B cell (primary cell): Measurements from ENCODE around the gene ART5. TPM values are rescaled to one million over a fixed set of nuclear protein-coding genes. Genes with fewer than 3 reads are reported as not detected.

Experiments used
- ATAC-seq: fragments of 200-7000 bp; cut with Tn5 transposase; one replicate; pipeline ENCODE4 v1.10.0; 2021; ENCODE audit warnings: low read depth, mild to moderate bottlenecking, moderate number of reproducible peaks, moderate library complexity
- CTCF ChIA-PET: fragments of 350-600 bp; sonication (Branson Sonifier 250); formaldehyde crosslinking; loops from one replicate; lab custom pipeline; 2021; ENCODE audit warnings: antibody characterized with exemption, inconsistent platforms; lab: Charles Lee
- POLR2A ChIA-PET: fragments of 350-600 bp; sonication (Branson Sonifier 250); formaldehyde crosslinking; loops from one replicate; lab custom pipeline; 2021; ENCODE audit warnings: antibody characterized with exemption; lab: Charles Lee
- DNase-seq: peaks from one replicate; pipeline ENCODE4 v3.0.0; 2013
- H2AFZ ChIP-seq: 2 replicates; pipeline ENCODE4 v1.6.1; 2012; ENCODE audit warnings: mild to moderate bottlenecking, low read depth, low read length; ENCODE audit not compliant: insufficient read depth, poor library complexity, severe bottlenecking
- H3K27ac ChIP-seq, 2 donors: 1 replicate in 1 of 2; 2 replicates in 1 of 2; pipeline ENCODE4 v1.5.1; 2012 to 2013; ENCODE audit warnings: low read length in 2 of 2, mild to moderate bottlenecking in 2 of 2, moderate library complexity in 1 of 2
- H3K27me3 ChIP-seq, 4 experiments: fragments of 200-600 bp in 1 of 4; sonication (generic) in 1 of 4; replicated peaks in 1 of 4; 1 replicate in 2 of 4; 2 replicates in 2 of 4; pipeline versions ENCODE4 v1.6.1 to v1.7.0; 2013 to 2016; ENCODE audit warnings: low read length in 3 of 4, mild to moderate bottlenecking in 2 of 4, mixed read lengths in 1 of 4, moderate library complexity in 1 of 4; ENCODE audit not compliant: insufficient read depth in 4 of 4, control insufficient read depth in 3 of 4; ENCODE audit errors: control extremely low read depth in 1 of 4
- H3K36me3 ChIP-seq, 2 experiments: replicated peaks in 1 of 2; 1 replicate in 1 of 2; 2 replicates in 1 of 2; pipeline versions ENCODE4 v1.6.1 to v1.7.1; 2013; ENCODE audit warnings: low read length in 1 of 2; ENCODE audit not compliant: insufficient read depth in 2 of 2, control insufficient read depth in 1 of 2; ENCODE audit errors: control extremely low read depth in 1 of 2, extremely low read depth in 1 of 2
- H3K4me1 ChIP-seq, 2 donors: fragments of 200-600 bp in 1 of 2; sonication (generic) in 1 of 2; 1 replicate in 1 of 2; 2 replicates in 1 of 2; pipeline versions ENCODE4 v1.5.1 to v1.6.1; 2013 to 2017; ENCODE audit warnings: low read length in 2 of 2; ENCODE audit not compliant: control insufficient read depth in 2 of 2, insufficient read depth in 2 of 2
- H3K4me2 ChIP-seq: replicated peaks from 2 replicates; pipeline ENCODE3; 2012; ENCODE audit warnings: mild to moderate bottlenecking, low read depth, low read length; ENCODE audit not compliant: poor library complexity, severe bottlenecking
- H3K4me3 ChIP-seq, 5 experiments: fragments of 200-600 bp in 1 of 5; sonication (generic) in 1 of 5; 1 replicate in 3 of 5; 2 replicates in 2 of 5; pipeline versions ENCODE4 v1.5.1 to v1.7.0; 2011 to 2016; ENCODE audit warnings: low read length in 4 of 5, mild to moderate bottlenecking in 4 of 5, low read depth in 2 of 5, control low read depth in 1 of 5, moderate library complexity in 1 of 5; ENCODE audit not compliant: insufficient read depth in 1 of 5; ENCODE audit errors: control extremely low read depth in 1 of 5, extremely low read depth in 1 of 5
- H3K79me2 ChIP-seq: fragments of 200-600 bp; sonication (generic); one replicate; pipeline ENCODE4 v1.6.0; 2016; ENCODE audit warnings: low read length; ENCODE audit not compliant: control insufficient read depth, insufficient read depth
- H3K9ac ChIP-seq: fragments of 200-600 bp; sonication (generic); 2 replicates; pipeline ENCODE4 v1.6.1; 2017; ENCODE audit warnings: mild to moderate bottlenecking, low read length, moderate library complexity
- H3K9me3 ChIP-seq, 3 donors: one replicate each; pipeline versions ENCODE4 v1.6.1 to v1.7.1; 2013; ENCODE audit warnings: low read length in 2 of 3; ENCODE audit not compliant: control insufficient read depth in 2 of 3, insufficient read depth in 1 of 3; ENCODE audit errors: control extremely low read depth in 1 of 3
- H4K20me1 ChIP-seq: 2 replicates; pipeline ENCODE4 v1.6.0; 2012; ENCODE audit warnings: mild to moderate bottlenecking, low read length; ENCODE audit not compliant: insufficient read depth, control insufficient read depth, poor library complexity, severe bottlenecking
- H3K27ac Mint-ChIP-seq: one replicate; pipeline ENCODE4 v1.8.0; 2021; ENCODE audit warnings: mixed read lengths
- H3K27me3 Mint-ChIP-seq: one replicate; pipeline ENCODE4 v1.8.0; 2021; ENCODE audit warnings: mixed read lengths
- H3K4me1 Mint-ChIP-seq: one replicate; pipeline ENCODE4 v1.8.0; 2021; ENCODE audit warnings: mixed read lengths
- H3K4me3 Mint-ChIP-seq: one replicate; pipeline ENCODE4 v1.8.0; 2021; ENCODE audit warnings: mixed read lengths
- H3K9me3 Mint-ChIP-seq: one replicate; pipeline ENCODE4 v1.8.0; 2022; ENCODE audit warnings: mixed read lengths; ENCODE audit not compliant: insufficient read depth
- CTCF ChIP-seq: fragments of 200-600 bp; IDR thresholded peaks from one replicate; pipeline ENCODE4 v1.8.0; 2022; ENCODE audit warnings: antibody characterized with exemption, mild to moderate bottlenecking
- EZH2 ChIP-seq: IDR thresholded peaks from 2 replicates; pipeline ENCODE4 v1.6.1; 2012; ENCODE audit warnings: borderline replicate concordance, low read depth, mild to moderate bottlenecking, moderate library complexity, low read length; ENCODE audit not compliant: insufficient read depth, poor library complexity, severe bottlenecking
- WGBS: methylation state at CpG from one replicate; pipeline ENCODE4 v1.1.5; 2013; ENCODE audit warnings: missing lambda C conversion rate; ENCODE audit not compliant: insufficient coverage; 5-methylcytosine and 5-hydroxymethylcytosine counted together
- intact Hi-C: fragments of 100-400 bp; cut with micrococcal nuclease; formaldehyde crosslinking; loops from one replicate; pipeline ENCODE4 v1.10.0; 2022
- polyA plus RNA-seq: library from polyadenylated mRNA; depleted of rRNA; stranded (reverse); fragments of >200 nt; gene quantifications from 2 replicates; pipeline ENCODE4 v1.2.3, GENCODE V29; 2012
- total RNA-seq, 2 donors: library from RNA; stranded (reverse); fragments of 120-200 nt in 1 of 2; gene quantifications; 1 replicate in 1 of 2; 2 replicates in 1 of 2; pipeline versions ENCODE4 v1.2.3 to v1.2.4, GENCODE V29; 2013 to 2022

The ART5 gene
- total and polyA plus RNA-seq, 2 donors (not counting 1 experiment from before 2014, with no cell fraction given): not detected

- H3K27ac ChIP-seq: no peak overlapping the region
- no peaks in the 10 kb centered on the region for H3K36me3 ChIP-seq
- CTCF ChIA-PET: no interaction called here
- H3K27me3 ChIP-seq: peaks cover 0 to 16% (median 7%) of the 10 kb centered on the region in 4 experiments
- H3K9me3 Mint-ChIP-seq: no peaks in the 10 kb centered on the region
- H3K79me2 ChIP-seq: no peaks in the 10 kb centered on the region
- peaks cover 0 to 5% (median 0%) of the 10 kb centered on the region in 3 donors for H3K9me3 ChIP-seq
- no peak overlapping the region for H3K4me3 ChIP-seq
- H4K20me1 ChIP-seq: no peaks in the 10 kb centered on the region
- no peak overlapping the region for H2AFZ ChIP-seq
- DNase-seq (no peak), ATAC-seq (no peak)
- H3K4me1 Mint-ChIP-seq: peaks cover 4% of the 10 kb centered on the region
- H3K27ac Mint-ChIP-seq: no peak overlapping the region
- no peak overlapping the region for H3K4me2 ChIP-seq
- TF ChIP-seq CTCF: no peak
- TF ChIP-seq EZH2: no peak
- H3K4me3 Mint-ChIP-seq: no peak overlapping the region
- no peak overlapping the region for H3K9ac ChIP-seq
- peaks cover 41% of the 10 kb centered on the region for H3K27me3 Mint-ChIP-seq
- POLR2A ChIA-PET: no interaction called here
- peaks cover 0 to 6% of the 10 kb centered on the region in 2 donors for H3K4me1 ChIP-seq
- intact Hi-C loops: no loop called here
- 80% methylated on average over 10 of the region's 13 CpGs for WGBS
These were observed 4.6 kb downstream of the ART5 start for GRCh38 chr11:3637201-3637600.

GRCh38 chr11:3635641-3636375, 6.0 kb downstream of the ART5 start:
- H3K27me3 Mint-ChIP-seq: peaks cover 32% of the 10 kb centered on the region
- H3K79me2 ChIP-seq: no peaks in the 10 kb centered on the region
- H3K27me3 ChIP-seq: peaks cover 0 to 4% (median 2%) of the 10 kb centered on the region in 4 experiments
- ATAC-seq (no peak), DNase-seq (no peak)
- no peak overlapping the region for H3K4me3 Mint-ChIP-seq
- no peak for TF ChIP-seq CTCF
- no peak for TF ChIP-seq EZH2
- no peaks in the 10 kb centered on the region for H3K4me1 Mint-ChIP-seq
- intact Hi-C loops: no loop called here
- peaks cover 0 to 3% (median 0%) of the 10 kb centered on the region in 3 donors for H3K9me3 ChIP-seq
- no peaks in the 10 kb centered on the region for H3K36me3 ChIP-seq
- H3K27ac ChIP-seq: no peak overlapping the region
- no peaks in the 10 kb centered on the region for H3K4me1 ChIP-seq
- no peaks in the 10 kb centered on the region for H4K20me1 ChIP-seq
- no peak overlapping the region for H3K4me3 ChIP-seq
- no peak overlapping the region for H2AFZ ChIP-seq
- H3K4me2 ChIP-seq: no peak overlapping the region
- no peaks in the 10 kb centered on the region for H3K9me3 Mint-ChIP-seq
- H3K9ac ChIP-seq: no peak overlapping the region
- ChIA-PET CTCF (no interaction called here), POLR2A (no interaction called here)
- H3K27ac Mint-ChIP-seq: no peak overlapping the region
- 90% methylated on average over 11 of the region's 15 CpGs for WGBS
